WERI-Rb-1 (cell line): ENCODE measurements around the gene RICTOR.
A peak's percentile ranks its signal among the peaks of the same experiment; 100 is the strongest.

ENCODE experiments used
- DNase-seq: peaks from one replicate; pipeline ENCODE4 v3.0.0-alpha.2; 2020
- H3K27ac ChIP-seq: fragments of 250-450 bp; sonication (Bioruptor Pico); 2 replicates; pipeline ENCODE4 v1.5.1; 2020; ENCODE audit warnings: mild to moderate bottlenecking, moderate library complexity
- H3K27me3 ChIP-seq: fragments of 250-450 bp; sonication (Bioruptor Pico); 2 replicates; pipeline ENCODE4 v1.5.1; 2021; ENCODE audit warnings: mild to moderate bottlenecking, low read depth, moderate library complexity; ENCODE audit not compliant: insufficient read depth, severe bottlenecking
- H3K36me3 ChIP-seq: fragments of 250-450 bp; sonication (Bioruptor Pico); 2 replicates; pipeline ENCODE4 v1.5.1; 2020; ENCODE audit warnings: mild to moderate bottlenecking, moderate library complexity
- H3K4me3 ChIP-seq: 2 replicates; pipeline ENCODE4 v1.5.1; 2011; ENCODE audit warnings: low read depth, mild to moderate bottlenecking, control low read depth, low read length
- H3K9me3 ChIP-seq: fragments of 250-450 bp; sonication (Bioruptor Pico); 2 replicates; pipeline ENCODE4 v1.5.1; 2021; ENCODE audit warnings: mild to moderate bottlenecking, moderate library complexity; ENCODE audit not compliant: severe bottlenecking
- TF ChIP-seq, protein P1 (sequence below): IDR thresholded peaks from 2 replicates; pipeline ENCODE4 v1.5.1; 2011; ENCODE audit warnings: low read depth, mild to moderate bottlenecking, control low read depth, inconsistent platforms, low read length

RICTOR gene

DNA sequence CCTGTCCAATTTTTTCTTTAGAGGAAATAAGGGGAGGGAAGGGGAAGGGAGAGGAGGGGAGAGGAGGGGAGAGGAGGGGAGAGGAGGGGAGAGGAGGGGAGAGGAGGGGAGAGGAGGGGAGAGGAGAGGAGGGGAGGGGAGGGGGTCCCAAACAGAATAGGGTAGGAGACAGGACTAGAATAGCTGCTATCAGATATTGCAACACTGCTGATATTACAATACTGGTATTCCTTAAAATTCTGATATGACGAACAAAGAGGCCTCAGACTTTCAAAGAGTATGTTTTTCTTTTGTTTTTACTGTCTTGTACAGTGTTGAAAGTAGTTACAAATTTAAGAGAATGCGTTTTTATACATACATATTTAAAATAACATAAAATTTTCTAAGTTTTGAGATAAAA is 67.5 kb downstream of the RICTOR start:
- Histone ChIP-seq H3K27ac (no peak overlapping the region), H3K9me3 (peaks cover 8% of the 10 kb centered on the region), H3K36me3 (peaks cover 6% of the 10 kb centered on the region; the same call in 1 of the 2 replicates), H3K27me3 (no peaks in the 10 kb centered on the region), H3K4me3 (no peak overlapping the region)
- TF ChIP-seq, protein P1, sequence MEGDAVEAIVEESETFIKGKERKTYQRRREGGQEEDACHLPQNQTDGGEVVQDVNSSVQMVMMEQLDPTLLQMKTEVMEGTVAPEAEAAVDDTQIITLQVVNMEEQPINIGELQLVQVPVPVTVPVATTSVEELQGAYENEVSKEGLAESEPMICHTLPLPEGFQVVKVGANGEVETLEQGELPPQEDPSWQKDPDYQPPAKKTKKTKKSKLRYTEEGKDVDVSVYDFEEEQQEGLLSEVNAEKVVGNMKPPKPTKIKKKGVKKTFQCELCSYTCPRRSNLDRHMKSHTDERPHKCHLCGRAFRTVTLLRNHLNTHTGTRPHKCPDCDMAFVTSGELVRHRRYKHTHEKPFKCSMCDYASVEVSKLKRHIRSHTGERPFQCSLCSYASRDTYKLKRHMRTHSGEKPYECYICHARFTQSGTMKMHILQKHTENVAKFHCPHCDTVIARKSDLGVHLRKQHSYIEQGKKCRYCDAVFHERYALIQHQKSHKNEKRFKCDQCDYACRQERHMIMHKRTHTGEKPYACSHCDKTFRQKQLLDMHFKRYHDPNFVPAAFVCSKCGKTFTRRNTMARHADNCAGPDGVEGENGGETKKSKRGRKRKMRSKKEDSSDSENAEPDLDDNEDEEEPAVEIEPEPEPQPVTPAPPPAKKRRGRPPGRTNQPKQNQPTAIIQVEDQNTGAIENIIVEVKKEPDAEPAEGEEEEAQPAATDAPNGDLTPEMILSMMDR: no peak
- DNase-seq: no peak

GRCh38 chr5:39005566-39006232 is 68.5 kb downstream of the RICTOR start:
- H3K36me3 ChIP-seq: 0 out of 2 replicates have a peak, but pooled peaks cover under 1% of the 10 kb centered on the region
- TF ChIP-seq, protein P1: peak; percentile 59
- peak; percentile 41 for DNase-seq
- no peak overlapping the region for H3K4me3 ChIP-seq
- H3K27ac ChIP-seq: no peak overlapping the region
- no peaks in the 10 kb centered on the region for H3K27me3 ChIP-seq
- no peaks in the 10 kb centered on the region for H3K9me3 ChIP-seq

DNA sequence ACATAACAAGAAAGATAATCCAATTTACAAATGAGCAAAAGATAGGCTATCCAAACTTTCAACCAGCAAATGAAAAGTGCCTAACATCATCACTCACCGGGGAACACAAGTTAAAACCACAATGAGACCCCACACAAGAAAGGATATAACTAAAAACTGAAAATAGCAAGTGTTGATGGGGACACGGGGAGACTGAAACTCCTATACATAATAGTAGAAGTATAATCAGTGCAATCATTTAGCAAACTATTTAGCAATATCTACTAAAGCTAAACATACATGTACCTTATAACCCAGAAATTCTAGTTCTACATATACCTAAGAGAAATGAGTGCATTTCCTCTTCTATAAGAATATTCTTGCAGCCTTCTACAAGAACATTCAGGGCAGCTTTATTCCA is 72.5 kb downstream of the RICTOR start:
- Histone ChIP-seq H3K27me3 (no peaks in the 10 kb centered on the region), H3K36me3 (no peaks in the 10 kb centered on the region), H3K4me3 (no peak overlapping the region), H3K9me3 (no peaks in the 10 kb centered on the region), H3K27ac (no peak overlapping the region)
- DNase-seq: no peak
- TF ChIP-seq, protein P1: no peak

GRCh38 chr5:38999037-38999436 is 75.2 kb downstream of the RICTOR start:
- H3K4me3 ChIP-seq: no peak overlapping the region
- no peaks in the 10 kb centered on the region for H3K9me3 ChIP-seq
- H3K36me3 ChIP-seq: no peaks in the 10 kb centered on the region
- no peak overlapping the region for H3K27ac ChIP-seq
- DNase-seq: no peak
- H3K27me3 ChIP-seq: no peaks in the 10 kb centered on the region
- TF ChIP-seq, protein P1: no peak

DNA sequence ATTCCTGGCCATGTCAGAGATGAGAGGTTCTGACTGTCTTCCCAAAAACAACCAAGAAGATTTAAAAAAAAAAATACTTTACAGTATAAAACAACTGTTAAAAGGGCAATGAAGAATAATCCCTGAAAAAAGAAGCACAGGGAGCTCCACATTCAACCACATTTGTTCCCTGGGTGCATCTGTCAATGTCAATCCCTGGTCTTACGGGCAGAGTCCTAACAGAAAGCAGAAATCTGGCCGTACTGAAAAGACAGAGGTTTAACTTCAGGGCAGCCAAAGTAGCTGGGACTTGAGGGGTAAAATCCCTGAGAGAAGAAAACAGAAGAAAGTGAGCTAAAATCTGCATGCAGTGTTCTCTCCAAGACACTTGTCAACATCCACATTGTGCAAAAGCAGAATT is 76.6 kb downstream of the RICTOR start:
- H3K36me3 ChIP-seq: no peaks in the 10 kb centered on the region; the same call in 1 of the 2 replicates
- TF ChIP-seq, protein P1: no peak
- peak; percentile 37 for DNase-seq
- H3K27me3 ChIP-seq: no peaks in the 10 kb centered on the region
- peak overlapping the region; percentile 49 for H3K27ac ChIP-seq
- H3K9me3 ChIP-seq: no peaks in the 10 kb centered on the region
- H3K4me3 ChIP-seq: no peak overlapping the region

DNA sequence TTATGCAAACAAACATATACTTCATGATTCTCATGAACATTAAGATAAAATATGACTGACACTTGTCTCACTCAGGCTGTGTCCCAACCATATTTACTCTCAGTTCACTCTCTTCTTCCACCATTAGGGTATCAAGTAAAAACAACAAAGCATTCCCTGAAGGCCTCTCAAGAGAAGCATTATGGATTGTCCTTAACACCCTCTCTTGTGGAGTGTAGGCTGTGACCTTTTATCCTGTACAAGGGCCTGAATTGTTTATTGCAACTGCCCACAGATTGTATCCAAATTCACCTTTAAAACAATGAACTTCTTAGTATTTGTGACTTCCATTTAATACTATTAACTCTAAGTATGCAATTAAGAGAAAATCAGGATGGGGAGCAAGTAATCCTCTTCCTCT is 78.1 kb downstream of the RICTOR start:
- Histone ChIP-seq H3K27ac (0 out of 2 replicates have a peak overlapping the region, but pooled peaks have one; percentile 2), H3K9me3 (no peaks in the 10 kb centered on the region), H3K36me3 (peaks cover 1% of the 10 kb centered on the region; the same call in 1 of the 2 replicates), H3K4me3 (no peak overlapping the region), H3K27me3 (no peaks in the 10 kb centered on the region)
- TF ChIP-seq, protein P1: no peak
- no peak for DNase-seq
